ENCODE data around the gene SCML1.
A peak's percentile ranks its signal among the peaks of the same experiment; 100 is the strongest.

SCML1 gene

GRCh38 chrX:17736856-17737709 lies at the start of gene SCML1:
Gene SCML1 (plus strand): TSS chrX:17737493. CDS start chrX:17744187, 6,694 bp downstream.
- TF ChIP-seq NFIC (IDR thresholded peaks at IDR 0.05) (peak; percentile 42; the same call in 1 of the 2 replicates), EGR1 (IDR thresholded peaks at IDR 0.05) (no peak), CEBPB (IDR thresholded peaks at IDR 0.05) (no peak), ZBTB7A (IDR thresholded peaks at IDR 0.05; ENCODE audit: low read depth) (no peak), REST (IDR thresholded peaks at IDR 0.05; ENCODE audit: low read depth) (no peak), YY1 (IDR thresholded peaks at IDR 0.05; ENCODE audit: low read depth) (0 out of 2 replicates have a peak, but pooled peaks have one; percentile 26), USF1 (IDR thresholded peaks at IDR 0.05) (no peak), MAX (IDR thresholded peaks at IDR 0.05) (peak; percentile 14; the same call in 1 of the 2 replicates), TCF12 (IDR thresholded peaks at IDR 0.05; ENCODE audit: low read depth) (0 out of 2 replicates have a peak, but pooled peaks have one; percentile 22), RAD21 (IDR thresholded peaks at IDR 0.05; ENCODE audit: low read depth) (no peak), TEAD4 (IDR thresholded peaks at IDR 0.05) (no peak), TAF1 (IDR thresholded peaks at IDR 0.05; ENCODE audit: low read depth) (peak; percentile 29; the same call in 1 of the 2 replicates), EP300 (IDR thresholded peaks at IDR 0.05; ENCODE audit: borderline replicate concordance) (no peak), FOXM1 (IDR thresholded peaks at IDR 0.05; ENCODE audit: borderline replicate concordance, low read depth) (no peak), CREB1 (IDR thresholded peaks at IDR 0.05; ENCODE audit: low read depth) (peak; percentile 65)

GRCh38 chrX:17687648-17688047 lies 49.6 kb upstream of the SCML1 start:
- TF ChIP-seq ZBTB7A (IDR thresholded peaks at IDR 0.05; ENCODE audit: low read depth), result no peak

GRCh38 chrX:17689971-17690409 lies 47.3 kb upstream of the SCML1 start:
- TF ChIP-seq CREB1 (IDR thresholded peaks at IDR 0.05; ENCODE audit: low read depth) (no peak), RAD21 (IDR thresholded peaks at IDR 0.05; ENCODE audit: low read depth) (peak; percentile 80), MAX (IDR thresholded peaks at IDR 0.05) (no peak), EP300 (IDR thresholded peaks at IDR 0.05; ENCODE audit: borderline replicate concordance) (no peak), EGR1 (IDR thresholded peaks at IDR 0.05) (no peak)

- TF ChIP-seq TAF1 (IDR thresholded peaks at IDR 0.05; ENCODE audit: low read depth) (no peak), CEBPB (IDR thresholded peaks at IDR 0.05) (no peak), REST (IDR thresholded peaks at IDR 0.05; ENCODE audit: low read depth) (no peak), MAX (IDR thresholded peaks at IDR 0.05) (no peak), EP300 (IDR thresholded peaks at IDR 0.05; ENCODE audit: borderline replicate concordance) (no peak), EGR1 (IDR thresholded peaks at IDR 0.05) (no peak), CREB1 (IDR thresholded peaks at IDR 0.05; ENCODE audit: low read depth) (no peak), YY1 (IDR thresholded peaks at IDR 0.05; ENCODE audit: low read depth) (no peak), RAD21 (IDR thresholded peaks at IDR 0.05; ENCODE audit: low read depth) (no peak)
Measured at GRCh38 chrX:17692709-17693346, 44.5 kb upstream of the SCML1 start.

GRCh38 chrX:17697191-17697590 lies 40.1 kb upstream of the SCML1 start:
- TF ChIP-seq TEAD4 (IDR thresholded peaks at IDR 0.05) (no peak), RAD21 (IDR thresholded peaks at IDR 0.05; ENCODE audit: low read depth) (no peak), YY1 (IDR thresholded peaks at IDR 0.05; ENCODE audit: low read depth) (no peak), EP300 (IDR thresholded peaks at IDR 0.05; ENCODE audit: borderline replicate concordance) (no peak), CEBPB (IDR thresholded peaks at IDR 0.05) (no peak), TAF1 (IDR thresholded peaks at IDR 0.05; ENCODE audit: low read depth) (no peak), NFIC (IDR thresholded peaks at IDR 0.05) (no peak)

- TF ChIP-seq FOXM1 (IDR thresholded peaks at IDR 0.05; ENCODE audit: borderline replicate concordance, low read depth) (no peak), EGR1 (IDR thresholded peaks at IDR 0.05) (no peak)
Measured at GRCh38 chrX:17700976-17701375, 36.3 kb upstream of the SCML1 start.
